T-helper 1 cell (primary cell): ENCODE measurements around the gene KCNQ4.

Experiments
- DNase-seq, 5 donors: peaks; one replicate each; pipeline ENCODE4 v3.0.0-alpha.2; 2012 to 2020

The KCNQ4 gene

GRCh38 chr1:40868051-40868723 is 84.6 kb downstream of the KCNQ4 start:
- peak in 1 of 5 donors; percentile 58 for DNase-seq

GRCh38 chr1:40870135-40870728 is 86.6 kb downstream of the KCNQ4 start:
- DNase-seq = no peak

- DNase-seq = no peak
Measured at GRCh38 chr1:40872276-40872675, 88.7 kb downstream of the KCNQ4 start.

- DNase-seq = no peak
Measured at GRCh38 chr1:40873863-40874472, 90.4 kb downstream of the KCNQ4 start.

- DNase-seq = no peak
Measured at GRCh38 chr1:40876436-40876761, 92.8 kb downstream of the KCNQ4 start.

- DNase-seq = no peak
Measured at GRCh38 chr1:40876891-40877290, 93.3 kb downstream of the KCNQ4 start.

- DNase-seq = no peak
Measured at GRCh38 chr1:40877698-40878097, 94.1 kb downstream of the KCNQ4 start.

GRCh38 chr1:40878906-40879305 is 95.3 kb downstream of the KCNQ4 start:
- no peak for DNase-seq

- no peak for DNase-seq
Measured at GRCh38 chr1:40879482-40880175, 96.0 kb downstream of the KCNQ4 start.

GRCh38 chr1:40880813-40881549 is 97.4 kb downstream of the KCNQ4 start:
- DNase-seq = no peak

- no peak for DNase-seq
Measured at GRCh38 chr1:40884055-40884795, 100.6 kb downstream of the KCNQ4 start.

- no peak for DNase-seq
Measured at GRCh38 chr1:40886318-40887011, 102.9 kb downstream of the KCNQ4 start.

- no peak for DNase-seq
Measured at GRCh38 chr1:40887012-40887378, 103.4 kb downstream of the KCNQ4 start.

- no peak for DNase-seq
Measured at GRCh38 chr1:40887652-40888051, 104.1 kb downstream of the KCNQ4 start.
